ENCODE results near the gene MGAT3.

MGAT3 gene

GRCh38 chr22:39449708-39450107 is 7.1 kb upstream of the MGAT3 start:
- no peak for DNase-seq (ENCODE audit: low read depth)
- TF ChIP-seq CTCF (conservative IDR thresholded peaks at IDR 0.05; ENCODE audit: low read length) = no peak
- no peak overlapping the region for H3K4me3 ChIP-seq (ENCODE audit: low read length)

- no peak for DNase-seq (ENCODE audit: low read depth)
- no peak overlapping the region for H3K4me3 ChIP-seq (ENCODE audit: low read length)
- TF ChIP-seq CTCF (conservative IDR thresholded peaks at IDR 0.05; ENCODE audit: low read length) = no peak
Observed at GRCh38 chr22:39450258-39450955, 6.4 kb upstream of the MGAT3 start.

GRCh38 chr22:39452740-39453040 is 4.1 kb upstream of the MGAT3 start:
- TF ChIP-seq CTCF (conservative IDR thresholded peaks at IDR 0.05; ENCODE audit: low read length) = no peak
- DNase-seq (ENCODE audit: low read depth) = no peak
- no peak overlapping the region for H3K4me3 ChIP-seq (ENCODE audit: low read length)

GRCh38 chr22:39453765-39454378 is 2.9 kb upstream of the MGAT3 start:
- no peak for TF ChIP-seq CTCF (conservative IDR thresholded peaks at IDR 0.05; ENCODE audit: low read length)
- H3K4me3 ChIP-seq (ENCODE audit: low read length) = no peak overlapping the region

GRCh38 chr22:39454385-39454871 is 2.4 kb upstream of the MGAT3 start:
- TF ChIP-seq CTCF (conservative IDR thresholded peaks at IDR 0.05; ENCODE audit: low read length) = no peak
- DNase-seq (ENCODE audit: low read depth) = no peak
- H3K4me3 ChIP-seq (ENCODE audit: low read length) = no peak overlapping the region

More at GRCh38 chr22:39453765-39454378, 2.9 kb upstream of the MGAT3 start:
- DNase-seq (ENCODE audit: low read depth) = no peak

GRCh38 chr22:39457198-39457555 is 365 bp downstream of the MGAT3 start:
- no peak overlapping the region for H3K4me3 ChIP-seq (ENCODE audit: low read length)
- no peak for TF ChIP-seq CTCF (conservative IDR thresholded peaks at IDR 0.05; ENCODE audit: low read length)
- no peak for DNase-seq (ENCODE audit: low read depth)
